ENCODE data around the gene KCNQ1OT1.

DNA sequence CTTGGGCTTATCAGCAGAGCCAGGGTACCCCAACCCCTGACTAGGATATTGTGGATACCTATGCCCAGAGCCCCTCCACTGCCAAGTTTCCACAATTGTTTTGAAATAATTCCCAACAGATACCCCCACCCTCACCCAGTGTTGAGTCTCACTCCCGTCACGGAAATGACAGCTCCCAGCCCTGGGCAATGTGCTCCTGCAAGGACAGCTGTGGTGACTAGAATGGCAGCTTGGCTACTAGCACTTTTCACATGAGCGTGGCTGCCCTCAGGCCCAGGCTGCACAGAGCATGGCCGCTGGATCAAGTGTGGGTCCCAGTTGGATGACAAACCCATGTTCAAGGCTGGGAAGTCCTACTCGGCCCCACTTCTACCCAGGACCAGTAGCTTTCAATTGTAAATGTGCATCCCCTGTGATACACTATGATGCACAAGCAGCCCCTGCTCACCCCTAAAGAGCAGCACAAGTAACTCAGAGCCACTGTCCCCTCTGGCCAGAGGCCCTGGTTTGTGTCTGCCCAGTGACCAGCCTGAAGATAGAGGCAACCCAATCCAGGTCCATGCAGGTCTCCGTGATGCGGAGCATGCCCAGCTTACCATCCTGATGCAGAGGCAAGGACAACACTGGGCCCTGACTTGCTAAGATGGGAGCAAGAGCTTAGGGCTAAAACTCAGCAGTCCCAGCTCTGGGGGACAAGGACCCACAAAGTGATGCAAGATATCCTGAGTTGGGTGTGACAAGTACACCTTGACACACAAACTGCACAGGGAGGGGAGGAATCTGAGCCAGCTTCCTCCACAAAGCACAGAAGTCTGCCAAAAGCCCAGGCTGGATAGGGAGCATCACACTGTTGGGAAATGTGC is 13.2 kb downstream of the KCNQ1OT1 start:
- TF ChIP-seq POLR2A (IDR thresholded peaks at IDR 0.05) (no peak), POLR2AphosphoS5 (IDR thresholded peaks at IDR 0.05) (no peak), EP300 (IDR thresholded peaks at IDR 0.05) (no peak)
- TF ChIP-seq, protein P1, sequence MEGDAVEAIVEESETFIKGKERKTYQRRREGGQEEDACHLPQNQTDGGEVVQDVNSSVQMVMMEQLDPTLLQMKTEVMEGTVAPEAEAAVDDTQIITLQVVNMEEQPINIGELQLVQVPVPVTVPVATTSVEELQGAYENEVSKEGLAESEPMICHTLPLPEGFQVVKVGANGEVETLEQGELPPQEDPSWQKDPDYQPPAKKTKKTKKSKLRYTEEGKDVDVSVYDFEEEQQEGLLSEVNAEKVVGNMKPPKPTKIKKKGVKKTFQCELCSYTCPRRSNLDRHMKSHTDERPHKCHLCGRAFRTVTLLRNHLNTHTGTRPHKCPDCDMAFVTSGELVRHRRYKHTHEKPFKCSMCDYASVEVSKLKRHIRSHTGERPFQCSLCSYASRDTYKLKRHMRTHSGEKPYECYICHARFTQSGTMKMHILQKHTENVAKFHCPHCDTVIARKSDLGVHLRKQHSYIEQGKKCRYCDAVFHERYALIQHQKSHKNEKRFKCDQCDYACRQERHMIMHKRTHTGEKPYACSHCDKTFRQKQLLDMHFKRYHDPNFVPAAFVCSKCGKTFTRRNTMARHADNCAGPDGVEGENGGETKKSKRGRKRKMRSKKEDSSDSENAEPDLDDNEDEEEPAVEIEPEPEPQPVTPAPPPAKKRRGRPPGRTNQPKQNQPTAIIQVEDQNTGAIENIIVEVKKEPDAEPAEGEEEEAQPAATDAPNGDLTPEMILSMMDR (IDR thresholded peaks at IDR 0.05): no peak
